ENCODE data around the gene GCSH.

GCSH gene

GRCh38 chr16:81101702-81102101 lies 5.5 kb upstream of the GCSH start:
- no peak for TF ChIP-seq CTCF (conservative IDR thresholded peaks at IDR 0.05; ENCODE audit: low read depth, low read length)
- DNase-seq (ENCODE audit: low read depth), result no peak
- H3K4me3 ChIP-seq (ENCODE audit: low read length), result no peak overlapping the region

- H3K4me3 ChIP-seq (ENCODE audit: low read length), result no peak overlapping the region
- no peak for DNase-seq (ENCODE audit: low read depth)
- no peak for TF ChIP-seq CTCF (conservative IDR thresholded peaks at IDR 0.05; ENCODE audit: low read depth, low read length)
Measured at GRCh38 chr16:81099958-81100357, 3.8 kb upstream of the GCSH start.

GRCh38 chr16:81097230-81097629 lies 1.0 kb upstream of the GCSH start:
- no peak overlapping the region for H3K4me3 ChIP-seq (ENCODE audit: low read length)
- no peak for DNase-seq (ENCODE audit: low read depth)
- TF ChIP-seq CTCF (conservative IDR thresholded peaks at IDR 0.05; ENCODE audit: low read depth, low read length), result no peak

GRCh38 chr16:81096715-81097208 lies 567 bp upstream of the GCSH start:
- TF ChIP-seq CTCF (conservative IDR thresholded peaks at IDR 0.05; ENCODE audit: low read depth, low read length), result no peak
- peak overlapping the region; percentile 2 for H3K4me3 ChIP-seq (ENCODE audit: low read length)
- no peak for DNase-seq (ENCODE audit: low read depth)

- H3K4me3 ChIP-seq (ENCODE audit: low read length), result peak overlapping the region; percentile 73
- no peak for TF ChIP-seq CTCF (conservative IDR thresholded peaks at IDR 0.05; ENCODE audit: low read depth, low read length)
- DNase-seq (ENCODE audit: low read depth), result no peak
Measured at GRCh38 chr16:81095653-81095952, 592 bp downstream of the GCSH start.

GRCh38 chr16:81094771-81095251 lies 1.4 kb downstream of the GCSH start:
- no peak for TF ChIP-seq CTCF (conservative IDR thresholded peaks at IDR 0.05; ENCODE audit: low read depth, low read length)
- peak overlapping the region; percentile 39 for H3K4me3 ChIP-seq (ENCODE audit: low read length)
- peak; percentile 18 for DNase-seq (ENCODE audit: low read depth)

- H3K4me3 ChIP-seq (ENCODE audit: low read length), result no peak overlapping the region
- DNase-seq (ENCODE audit: low read depth), result no peak
- no peak for TF ChIP-seq CTCF (conservative IDR thresholded peaks at IDR 0.05; ENCODE audit: low read depth, low read length)
Measured at GRCh38 chr16:81088836-81089235, 7.4 kb downstream of the GCSH start.

All from retinal pigment epithelial cell (primary cell).